Sigmoid colon (tissue), 4 donors: ENCODE data around the gene CNTNAP5.

Source experiments
- CTCF ChIP-seq, 4 experiments: fragments of 450-650 bp in 3 of 4; fragments of 200-600 bp in 1 of 4; IDR thresholded peaks; one replicate each; pipeline ENCODE4 v1.5.1; 2016 to 2019; ENCODE audit warnings: antibody characterized with exemption in 4 of 4, mild to moderate bottlenecking in 3 of 4, moderate library complexity in 2 of 4
- POLR2A ChIP-seq, 2 donors: fragments of 450-650 bp; IDR thresholded peaks; one replicate each; pipeline ENCODE4 v1.6.1; 2016; ENCODE audit warnings: antibody characterized with exemption in 2 of 2, mild to moderate bottlenecking in 2 of 2, moderate library complexity in 2 of 2
- POLR2AphosphoS5 ChIP-seq, 4 donors: sonication (generic); formaldehyde crosslinking; IDR thresholded peaks; one replicate each; pipeline ENCODE4 v1.6.1; 2017; ENCODE audit warnings: antibody characterized with exemption in 4 of 4

- no peak for TF ChIP-seq POLR2AphosphoS5 (IDR thresholded peaks at IDR 0.05)
- TF ChIP-seq POLR2A (IDR thresholded peaks at IDR 0.05), result no peak
- no peak for TF ChIP-seq CTCF (IDR thresholded peaks at IDR 0.05)
Measured at GRCh38 chr2:124482551-124482950, 457.5 kb downstream of the CNTNAP5 start.
